Transverse colon (tissue), 4 donors: ENCODE measurements around the gene RNF150.

ENCODE experiments used
- CTCF ChIP-seq, 5 experiments: fragments of 200-600 bp in 3 of 5; fragments of 450-650 bp in 2 of 5; sonication (generic) in 3 of 5; IDR thresholded peaks; 1 replicate in 2 of 5; 2 replicates in 3 of 5; pipeline ENCODE4 v1.5.1; 2016 to 2017; ENCODE audit warnings: antibody characterized with exemption in 5 of 5, inconsistent platforms in 3 of 5, mild to moderate bottlenecking in 2 of 5, moderate library complexity in 1 of 5
- EP300 ChIP-seq: sonication (generic); formaldehyde crosslinking; IDR thresholded peaks from one replicate; pipeline ENCODE4 v1.6.1; 2017; ENCODE audit warnings: antibody characterized with exemption, low read depth
- POLR2A ChIP-seq: fragments of 450-650 bp; IDR thresholded peaks from one replicate; pipeline ENCODE4 v1.6.1; 2016; ENCODE audit warnings: antibody characterized with exemption, mild to moderate bottlenecking, moderate library complexity
- POLR2AphosphoS5 ChIP-seq, 3 donors: sonication (generic); formaldehyde crosslinking; IDR thresholded peaks; one replicate each; pipeline ENCODE4 v1.6.1; 2016; ENCODE audit warnings: antibody characterized with exemption in 3 of 3

- no peak for TF ChIP-seq POLR2A
- no peak for TF ChIP-seq CTCF (IDR thresholded peaks at IDR 0.05)
- no peak for TF ChIP-seq POLR2AphosphoS5 (IDR thresholded peaks at IDR 0.05)
- TF ChIP-seq EP300, result no peak
Measured at GRCh38 chr4:140963883-140964282, 169.4 kb downstream of the RNF150 start.
